Esophagus muscularis mucosa (tissue), 3 donors: ENCODE measurements around the gene IGSF11.

Source experiments
- CTCF ChIP-seq, 3 experiments: fragments of 200-600 bp in 2 of 3; fragments of 450-650 bp in 1 of 3; sonication (generic) in 2 of 3; IDR thresholded peaks; one replicate each; pipeline ENCODE4 v1.5.1; 2017 to 2019; ENCODE audit warnings: antibody characterized with exemption in 3 of 3, mild to moderate bottlenecking in 2 of 3, moderate library complexity in 1 of 3
- POLR2A ChIP-seq: fragments of 450-650 bp; IDR thresholded peaks from one replicate; pipeline ENCODE4 v1.6.1; 2017; ENCODE audit warnings: antibody characterized with exemption, moderate library complexity, mild to moderate bottlenecking, low read depth
- POLR2AphosphoS5 ChIP-seq, 2 donors: sonication (generic); formaldehyde crosslinking; IDR thresholded peaks; one replicate each; pipeline ENCODE4 v1.6.1; 2017; ENCODE audit warnings: antibody characterized with exemption in 2 of 2

DNA sequence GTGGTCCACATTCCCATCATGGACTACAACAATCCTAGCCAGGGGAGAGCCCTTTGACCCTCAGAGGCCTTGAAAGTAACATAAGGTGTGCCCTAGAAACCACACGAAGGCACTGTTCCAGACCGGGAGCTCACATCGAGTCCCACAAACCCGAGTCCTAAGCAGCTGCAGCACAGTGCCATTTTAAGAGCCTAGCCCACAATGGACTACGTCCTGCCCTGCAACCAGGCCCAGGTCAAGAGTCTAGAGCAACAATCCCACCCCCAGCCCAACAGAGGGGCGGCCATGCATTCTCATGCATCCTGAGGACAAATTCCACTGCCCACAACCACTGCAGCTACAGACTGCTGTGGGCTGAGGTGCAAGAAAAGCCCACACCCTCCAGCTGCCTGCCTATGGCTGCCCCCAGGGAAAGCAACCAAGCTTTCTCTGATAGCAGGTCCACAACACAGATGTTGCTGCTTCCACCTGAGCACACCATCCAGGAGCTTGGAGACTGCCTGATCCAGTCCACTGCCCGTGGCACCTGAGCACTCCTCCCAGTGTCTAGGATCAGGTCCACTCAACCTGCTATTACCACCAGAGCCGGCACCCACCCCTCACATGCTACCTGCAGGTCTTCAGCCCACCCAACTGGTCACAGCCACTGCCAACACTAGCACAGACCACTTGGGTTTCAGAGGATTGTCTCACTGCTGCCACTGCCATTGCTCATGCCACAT lies 56.8 kb downstream of the IGSF11 start:
- TF ChIP-seq CTCF (IDR thresholded peaks at IDR 0.05), result no peak
- no peak for TF ChIP-seq POLR2A
- no peak for TF ChIP-seq POLR2AphosphoS5 (IDR thresholded peaks at IDR 0.05)
